Hepatocyte (in vitro differentiated cells): ENCODE data around the gene LIPA.

Experiments
- CTCF ChIP-seq: fragments of 200-600 bp; sonication (generic); IDR thresholded peaks from 2 replicates; pipeline ENCODE4 v1.5.1; 2016; ENCODE audit warnings: antibody characterized with exemption, mild to moderate bottlenecking; ENCODE audit not compliant: poor library complexity
- EZH2 ChIP-seq: fragments of 200-600 bp; sonication (generic); IDR thresholded peaks from 2 replicates; pipeline ENCODE4 v1.6.1; 2016; ENCODE audit warnings: antibody characterized with exemption, mild to moderate bottlenecking, borderline replicate concordance
- EZH2phosphoT487 ChIP-seq: fragments of 200-600 bp; sonication (generic); IDR thresholded peaks from one replicate; pipeline ENCODE4 v1.6.1; 2018; ENCODE audit warnings: antibody characterized with exemption, mild to moderate bottlenecking, low read depth, moderate library complexity; ENCODE audit not compliant: unreplicated experiment, severe bottlenecking

DNA sequence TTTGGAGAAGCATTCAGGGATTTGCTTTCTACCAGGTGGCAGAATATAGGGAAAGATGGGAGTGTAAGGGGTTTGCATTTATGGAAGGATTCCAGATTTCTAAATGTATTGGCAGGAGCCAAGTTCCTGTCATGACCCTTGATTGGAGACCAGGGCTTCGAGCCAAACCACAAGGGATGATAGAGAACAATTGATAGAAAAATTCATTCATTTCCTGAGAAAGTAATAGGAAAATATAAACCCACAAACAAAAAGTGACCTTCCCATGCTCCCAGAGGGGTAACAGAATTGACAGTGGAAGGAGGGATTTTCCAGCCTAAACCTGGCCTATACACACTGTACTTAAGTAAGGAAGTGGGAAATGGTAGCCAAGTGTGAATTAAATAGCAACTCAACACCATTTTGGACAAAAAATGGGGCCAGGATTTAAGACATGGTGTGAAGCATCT is 27.9 kb upstream of the LIPA start:
- TF ChIP-seq CTCF (no peak), EZH2 (no peak), EZH2phosphoT487 (no peak)
